ENCODE results near the gene PRSS50. TPM values are rescaled to one million over a fixed set of nuclear protein-coding genes. Genes with fewer than 3 reads are reported as not detected.

PRSS50 gene
- total and polyA plus RNA-seq, 9 donors: 0.12 to 0.69 (median 0.32) TPM; not detected in 1

- H3K4me3 ChIP-seq: no peak overlapping the region
- no peak for DNase-seq
- H3K9me3 ChIP-seq: no peaks in the 10 kb centered on the region
- H3K36me3 ChIP-seq: no peaks in the 10 kb centered on the region
- no peaks in the 10 kb centered on the region for H3K27me3 ChIP-seq
- intact Hi-C loops (cut with DNase I): no loop called here
- TF ChIP-seq EP300 (IDR thresholded peaks at IDR 0.05) (no peak), CTCF (IDR thresholded peaks at IDR 0.05) (no peak), POLR2A (IDR thresholded peaks at IDR 0.05) (no peak)
- WGBS, 3 donors: 84 to 89% (median 86%) methylated on average over 8 to 11 of the region's 11 CpGs
- no peaks in the 10 kb centered on the region for H3K4me1 ChIP-seq (ENCODE audit: insufficient read depth)
- H3K27ac ChIP-seq: no peak overlapping the region
Measured at GRCh38 chr3:46682974-46683373, 34.7 kb downstream of the PRSS50 start.

- no peaks in the 10 kb centered on the region for H3K36me3 ChIP-seq
- H3K27ac ChIP-seq: no peak overlapping the region
- DNase-seq: no peak
- TF ChIP-seq EP300 (IDR thresholded peaks at IDR 0.05): no peak
- TF ChIP-seq CTCF (IDR thresholded peaks at IDR 0.05): no peak
- TF ChIP-seq POLR2A (IDR thresholded peaks at IDR 0.05): no peak
- 77 to 89% (median 83%) methylated on average over 13 of the region's 13 CpGs for WGBS, 3 donors
- no peak overlapping the region for H3K4me3 ChIP-seq
- intact Hi-C loops (cut with DNase I): no loop called here
- H3K4me1 ChIP-seq (ENCODE audit: insufficient read depth): no peaks in the 10 kb centered on the region
- H3K27me3 ChIP-seq: no peaks in the 10 kb centered on the region
- no peaks in the 10 kb centered on the region for H3K9me3 ChIP-seq
Measured at GRCh38 chr3:46681856-46682540, 35.7 kb downstream of the PRSS50 start.

- no peak overlapping the region for H3K4me3 ChIP-seq
- no peak overlapping the region for H3K27ac ChIP-seq
- no peaks in the 10 kb centered on the region for H3K27me3 ChIP-seq
- DNase-seq: no peak
- no peaks in the 10 kb centered on the region for H3K4me1 ChIP-seq (ENCODE audit: insufficient read depth)
- WGBS, 3 donors: 81 to 91% (median 89%) methylated on average over 5 to 10 of the region's 10 CpGs
- TF ChIP-seq CTCF (IDR thresholded peaks at IDR 0.05) (no peak), POLR2A (IDR thresholded peaks at IDR 0.05) (no peak), EP300 (IDR thresholded peaks at IDR 0.05) (no peak)
- H3K9me3 ChIP-seq: no peaks in the 10 kb centered on the region
- intact Hi-C loops (cut with DNase I): no loop called here
- no peaks in the 10 kb centered on the region for H3K36me3 ChIP-seq
Measured at GRCh38 chr3:46681387-46681786, 36.3 kb downstream of the PRSS50 start.

- intact Hi-C loops (cut with DNase I): no loop called here
- WGBS, 3 donors: 73 to 81% (median 80%) methylated on average over 9 of the region's 9 CpGs
- no peaks in the 10 kb centered on the region for H3K27me3 ChIP-seq
- no peak overlapping the region for H3K27ac ChIP-seq
- no peak for TF ChIP-seq CTCF (IDR thresholded peaks at IDR 0.05)
- TF ChIP-seq POLR2A (IDR thresholded peaks at IDR 0.05): no peak
- no peak for TF ChIP-seq EP300 (IDR thresholded peaks at IDR 0.05)
- H3K9me3 ChIP-seq: no peaks in the 10 kb centered on the region
- no peaks in the 10 kb centered on the region for H3K36me3 ChIP-seq
- no peak overlapping the region for H3K4me3 ChIP-seq
- DNase-seq: no peak
- no peaks in the 10 kb centered on the region for H3K4me1 ChIP-seq (ENCODE audit: insufficient read depth)
Measured at GRCh38 chr3:46680298-46680826, 37.3 kb downstream of the PRSS50 start.
